Stomach (tissue), 9 donors: ENCODE results near the gene UBAC2. TPM values are rescaled to one million over a fixed set of nuclear protein-coding genes. Genes with fewer than 3 reads are reported as not detected.
"Not testable (repeated sequence)": the region's sequence is repeated elsewhere in the genome, so short reads cannot be mapped to it uniquely, and the experiment has no call there.

Experiments used
- DNase-seq, 2 donors: peaks; one replicate each; pipeline versions ENCODE4 v3.0.0 to v3.0.0-alpha.2; 2013 to 2019
- H3K27ac ChIP-seq, 5 donors: fragments of 200-600 bp in 4 of 5; sonication (generic) in 4 of 5; one replicate each; pipeline ENCODE4 v1.5.1; 2013 to 2019; ENCODE audit warnings: mild to moderate bottlenecking in 1 of 5, moderate library complexity in 1 of 5
- H3K27me3 ChIP-seq, 3 donors: fragments of 200-600 bp; sonication (generic); one replicate each; pipeline ENCODE4 v1.5.1; 2017 to 2019; ENCODE audit warnings: mixed run types in 1 of 3
- H3K36me3 ChIP-seq, 4 donors: fragments of 200-600 bp; sonication (generic); 1 replicate in 3 of 4; 2 replicates in 1 of 4; pipeline ENCODE4 v1.5.1; 2016 to 2019
- H3K4me1 ChIP-seq, 4 donors: fragments of 200-600 bp; sonication (generic); one replicate each; pipeline ENCODE4 v1.5.1; 2016 to 2019
- H3K4me3 ChIP-seq, 4 donors: fragments of 200-600 bp; sonication (generic) in 3 of 4; one replicate each; pipeline ENCODE4 v1.5.1; 2016 to 2019; ENCODE audit warnings: mild to moderate bottlenecking in 1 of 4
- H3K9me3 ChIP-seq, 4 donors: fragments of 200-600 bp; sonication (generic); one replicate each; pipeline ENCODE4 v1.5.1; 2016 to 2019
- EP300 ChIP-seq: sonication (generic); formaldehyde crosslinking; IDR thresholded peaks from one replicate; pipeline ENCODE4 v1.6.1; 2017; ENCODE audit warnings: antibody characterized with exemption
- POLR2A ChIP-seq, 4 donors: fragments of 450-650 bp; IDR thresholded peaks; one replicate each; pipeline ENCODE4 v1.6.1; 2016; ENCODE audit warnings: antibody characterized with exemption in 4 of 4, control low read depth in 2 of 4, mild to moderate bottlenecking in 1 of 4, moderate library complexity in 1 of 4
- POLR2AphosphoS5 ChIP-seq, 3 donors: sonication (generic); formaldehyde crosslinking; IDR thresholded peaks; one replicate each; pipeline ENCODE4 v1.6.1; 2016; ENCODE audit warnings: antibody characterized with exemption in 3 of 3
- WGBS, 5 donors: extraction: QIAGEN DNeasy Blood & Tissue Kit in 3 of 5; methylation state at CpG; one replicate each; pipeline versions ENCODE4 v1.1.5 to v1.1.7; 2013 to 2018; 5-methylcytosine and 5-hydroxymethylcytosine counted together
- intact Hi-C: fragments of 100-400 bp; cut with DNase I; formaldehyde crosslinking; loops from one replicate; pipeline ENCODE4 v1.15.1; 2023; ENCODE audit warnings: low total_unique reads
- polyA plus RNA-seq, 3 donors: library from polyadenylated mRNA; stranded (reverse); fragments of 200-250 nt; gene quantifications; one replicate each; pipeline ENCODE4 v1.2.3, GENCODE V29; 2013
- total RNA-seq, 5 donors: library from RNA; depleted of rRNA; stranded (reverse); fragments of >200 nt; gene quantifications; one replicate each; pipeline versions ENCODE4 v1.1.0 to v1.2.3, GENCODE V29; 2014 to 2016
- TF ChIP-seq, protein P1 (sequence below), 7 experiments: fragments of 450-650 bp in 4 of 7; fragments of 200-600 bp in 3 of 7; sonication (generic) in 3 of 7; IDR thresholded peaks; one replicate each; pipeline ENCODE4 v1.5.1; 2016 to 2019; ENCODE audit warnings: antibody characterized with exemption in 7 of 7, control low read depth in 2 of 7, mild to moderate bottlenecking in 1 of 7
- donor health status: healthy with polysubstance abuse.
- donor health status: Bipolar disorder and iron deficiency.
- donor health status: healthy.

UBAC2 gene
- total and polyA plus RNA-seq, 8 donors: 18.1 to 68.8 (median 40.1) TPM

DNA sequence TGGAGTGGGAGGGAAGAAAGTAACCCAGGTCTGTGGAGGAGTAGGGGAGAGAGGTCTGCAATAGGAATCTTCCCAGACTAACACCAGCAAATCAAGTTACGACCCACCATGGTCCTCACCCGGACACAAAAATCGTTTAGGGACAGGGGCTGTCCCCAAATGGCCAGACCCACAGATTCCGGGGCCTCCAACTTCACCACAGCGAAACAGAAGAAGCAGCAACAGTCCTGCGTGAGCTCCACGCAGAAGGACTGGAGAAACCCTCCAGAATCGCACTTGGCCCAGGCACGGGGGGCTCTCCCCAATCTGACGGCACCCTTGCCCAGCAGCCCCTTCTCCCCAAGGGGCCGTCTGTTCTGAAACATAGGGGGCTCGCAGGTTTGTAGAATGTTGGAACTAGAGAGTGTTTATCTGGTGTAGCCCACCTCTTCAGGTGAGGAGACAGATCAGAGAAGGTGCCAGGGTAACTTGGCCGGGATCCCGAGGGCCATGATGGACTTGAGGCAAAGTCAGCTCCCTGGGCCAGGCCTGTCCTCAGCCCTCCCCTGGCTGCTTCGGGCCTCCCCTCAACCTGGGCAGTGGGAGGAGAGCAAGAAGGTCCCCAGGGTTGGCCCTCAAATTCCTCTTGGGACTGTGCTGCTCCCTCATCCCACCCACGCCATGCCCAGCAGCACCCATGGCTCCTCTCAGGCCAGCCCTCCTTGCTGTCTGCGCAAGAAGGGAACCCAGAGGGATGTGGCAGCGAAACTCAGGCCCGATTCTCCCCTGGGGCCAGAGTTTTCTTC, 189.1 kb downstream of the UBAC2 start:
- Histone ChIP-seq H3K27me3 (no peaks in the 10 kb centered on the region), H3K27ac (no peak overlapping the region), H3K4me3 (no peak overlapping the region), H3K4me1 (no peaks in the 10 kb centered on the region), H3K9me3 (no peaks in the 10 kb centered on the region), H3K36me3 (peaks cover 3 to 37% (median 24%) of the 10 kb centered on the region in 4 donors)
- DNase-seq: no peak
- WGBS, 5 donors: 92 to 97% (median 96%) methylated on average over 19 of the region's 19 CpGs
- TF ChIP-seq EP300: no peak
- intact Hi-C loops: no loop called here

DNA sequence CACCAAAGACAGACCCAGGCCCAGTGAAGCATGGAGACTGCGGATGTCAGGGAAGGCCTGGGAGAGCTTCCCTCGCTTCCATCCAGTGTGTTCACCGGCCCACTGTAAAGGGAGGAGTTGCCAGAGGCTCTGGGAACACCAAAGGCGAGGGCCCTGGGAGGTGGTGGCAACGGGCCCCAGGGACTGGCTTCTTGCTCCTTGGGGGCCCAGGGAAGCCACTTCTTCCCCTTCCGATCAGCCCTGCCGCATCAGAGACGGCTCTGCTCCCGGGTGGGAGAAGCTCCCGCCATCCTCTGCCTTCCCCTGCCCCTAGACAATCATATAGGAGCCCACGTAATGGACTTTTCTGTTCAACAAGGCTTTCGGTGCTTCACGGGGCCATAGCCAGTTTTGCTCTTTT, 189.9 kb downstream of the UBAC2 start:
- Histone ChIP-seq H3K4me1 (no peaks in the 10 kb centered on the region), H3K27ac (no peak overlapping the region), H3K36me3 (peaks cover 0 to 28% (median 16%) of the 10 kb centered on the region in 4 donors), H3K9me3 (no peaks in the 10 kb centered on the region), H3K27me3 (no peaks in the 10 kb centered on the region), H3K4me3 (no peak overlapping the region)
- intact Hi-C loops: no loop called here
- 88 to 95% (median 92%) methylated on average over 12 to 13 of the region's 13 CpGs for WGBS, 5 donors
- TF ChIP-seq POLR2AphosphoS5 (IDR thresholded peaks at IDR 0.05) (no peak), POLR2A (IDR thresholded peaks at IDR 0.05) (no peak), EP300 (no peak)
- TF ChIP-seq, protein P1, sequence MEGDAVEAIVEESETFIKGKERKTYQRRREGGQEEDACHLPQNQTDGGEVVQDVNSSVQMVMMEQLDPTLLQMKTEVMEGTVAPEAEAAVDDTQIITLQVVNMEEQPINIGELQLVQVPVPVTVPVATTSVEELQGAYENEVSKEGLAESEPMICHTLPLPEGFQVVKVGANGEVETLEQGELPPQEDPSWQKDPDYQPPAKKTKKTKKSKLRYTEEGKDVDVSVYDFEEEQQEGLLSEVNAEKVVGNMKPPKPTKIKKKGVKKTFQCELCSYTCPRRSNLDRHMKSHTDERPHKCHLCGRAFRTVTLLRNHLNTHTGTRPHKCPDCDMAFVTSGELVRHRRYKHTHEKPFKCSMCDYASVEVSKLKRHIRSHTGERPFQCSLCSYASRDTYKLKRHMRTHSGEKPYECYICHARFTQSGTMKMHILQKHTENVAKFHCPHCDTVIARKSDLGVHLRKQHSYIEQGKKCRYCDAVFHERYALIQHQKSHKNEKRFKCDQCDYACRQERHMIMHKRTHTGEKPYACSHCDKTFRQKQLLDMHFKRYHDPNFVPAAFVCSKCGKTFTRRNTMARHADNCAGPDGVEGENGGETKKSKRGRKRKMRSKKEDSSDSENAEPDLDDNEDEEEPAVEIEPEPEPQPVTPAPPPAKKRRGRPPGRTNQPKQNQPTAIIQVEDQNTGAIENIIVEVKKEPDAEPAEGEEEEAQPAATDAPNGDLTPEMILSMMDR (IDR thresholded peaks at IDR 0.05): no peak
- DNase-seq: no peak

DNA sequence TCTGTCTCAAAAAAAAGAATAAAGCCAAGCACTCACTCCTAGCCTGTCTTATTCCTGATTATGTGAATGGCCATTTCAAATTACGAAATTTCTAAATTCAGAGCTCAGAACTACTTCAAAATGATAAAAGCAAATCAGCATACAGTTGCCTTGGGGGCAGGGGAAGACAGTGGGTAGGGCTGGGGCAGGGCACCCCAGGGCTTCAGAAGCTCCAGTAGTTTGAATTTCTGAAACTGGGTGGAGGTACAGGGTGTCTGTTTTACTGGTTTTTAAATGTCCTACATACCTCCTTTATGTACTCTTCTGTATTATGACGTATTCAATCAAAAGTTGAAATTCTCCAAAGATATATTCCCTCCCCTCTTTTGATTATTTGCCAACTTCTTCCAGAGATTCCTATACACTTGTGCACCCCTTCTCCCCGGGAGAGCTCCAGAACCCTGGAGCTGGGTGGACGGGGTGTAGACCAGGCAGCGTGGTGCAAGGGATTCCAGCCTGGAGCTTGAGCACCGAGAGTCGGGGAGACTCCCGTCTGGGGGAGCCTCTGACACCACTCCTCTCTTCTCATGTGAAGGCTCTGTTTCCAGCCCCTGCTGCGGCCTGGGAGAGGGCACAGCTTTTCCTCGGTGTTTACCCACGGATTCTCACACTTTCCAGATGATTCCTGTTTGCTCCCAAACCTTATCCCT, 191.3 kb downstream of the UBAC2 start:
- TF ChIP-seq POLR2A (IDR thresholded peaks at IDR 0.05): no peak
- TF ChIP-seq, protein P1 (IDR thresholded peaks at IDR 0.05): no peak
- no peak for TF ChIP-seq EP300
- TF ChIP-seq POLR2AphosphoS5 (IDR thresholded peaks at IDR 0.05): no peak
- peaks cover 0 to 15% (median 3%) of the 10 kb centered on the region in 4 donors for H3K36me3 ChIP-seq
- WGBS, 5 donors: 75 to 88% (median 82%) methylated on average over 11 of the region's 11 CpGs
- H3K4me3 ChIP-seq: no peak overlapping the region
- H3K27me3 ChIP-seq: no peaks in the 10 kb centered on the region
- intact Hi-C loops: no loop called here
- H3K9me3 ChIP-seq: no peaks in the 10 kb centered on the region
- no peak for DNase-seq
- H3K4me1 ChIP-seq: no peaks in the 10 kb centered on the region
- H3K27ac ChIP-seq: no peak overlapping the region

DNA sequence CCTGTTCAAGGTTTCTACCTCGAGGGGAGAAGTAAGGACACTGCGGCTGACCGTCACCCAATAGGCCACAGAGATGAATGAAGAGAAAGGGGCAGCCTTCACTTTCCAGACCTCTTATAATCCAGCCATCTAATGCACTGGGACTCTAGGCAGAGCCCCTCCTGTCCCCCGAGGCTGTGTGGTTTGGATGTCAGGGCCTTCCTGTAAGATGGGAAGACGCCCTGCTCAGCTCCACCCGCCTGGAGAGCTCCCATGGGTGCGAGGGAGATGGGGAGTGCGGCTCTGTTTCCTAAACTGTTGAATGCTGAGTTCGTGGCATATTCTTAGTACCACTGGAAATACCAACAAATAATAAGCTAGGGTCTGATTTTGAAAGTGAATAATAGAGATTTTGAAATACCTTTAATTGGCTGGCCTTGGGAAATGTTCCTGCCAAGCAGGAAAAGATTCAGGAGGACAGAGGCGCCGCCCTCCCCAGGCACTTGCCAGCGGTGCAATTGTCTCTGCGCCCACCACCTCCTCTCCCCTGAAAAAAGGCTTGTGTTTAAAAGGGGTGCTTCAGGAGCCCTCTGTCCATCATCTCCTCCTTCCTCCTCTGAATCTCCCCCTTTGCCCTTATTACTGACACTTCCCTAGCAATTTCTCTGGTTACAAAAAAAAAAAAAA, 191.9 kb downstream of the UBAC2 start:
- 73 to 78% (median 77%) methylated on average over 13 of the region's 13 CpGs for WGBS, 5 donors
- Histone ChIP-seq H3K4me1 (no peaks in the 10 kb centered on the region), H3K36me3 (peaks cover 0 to 8% (median 0%) of the 10 kb centered on the region in 4 donors), H3K4me3 (no peak overlapping the region), H3K27ac (no peak overlapping the region), H3K9me3 (no peaks in the 10 kb centered on the region), H3K27me3 (no peaks in the 10 kb centered on the region)
- TF ChIP-seq POLR2A (IDR thresholded peaks at IDR 0.05): no peak
- no peak for TF ChIP-seq POLR2AphosphoS5 (IDR thresholded peaks at IDR 0.05)
- TF ChIP-seq, protein P1 (IDR thresholded peaks at IDR 0.05): no peak
- no peak for TF ChIP-seq EP300
- no peak for DNase-seq
- intact Hi-C loops: no loop called here

DNA sequence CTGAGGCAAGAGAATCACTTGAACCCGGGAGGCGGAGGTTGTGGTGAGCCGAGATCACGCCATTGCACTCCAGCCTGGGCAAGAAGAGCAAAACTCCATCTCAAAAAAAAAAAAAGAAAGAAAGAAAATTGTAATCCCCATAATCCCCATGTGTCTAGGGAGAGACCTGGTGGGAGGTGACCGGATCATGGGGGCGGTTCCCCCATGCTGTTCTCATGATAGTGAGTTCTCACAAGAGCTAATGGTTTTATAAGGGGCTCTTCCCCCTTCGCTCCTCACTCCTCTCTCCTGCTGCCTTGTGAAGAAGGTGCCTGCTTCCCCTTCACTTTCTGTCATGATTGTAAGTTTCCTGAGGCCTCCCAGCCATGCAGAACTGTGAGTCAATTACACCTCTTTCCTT, 192.7 kb downstream of the UBAC2 start:
- DNase-seq, H3K27me3 ChIP-seq, H3K9me3 ChIP-seq, H3K4me3 ChIP-seq, H3K4me1 ChIP-seq, intact Hi-C loops, H3K36me3 ChIP-seq, H3K27ac ChIP-seq: not testable (repeated sequence)
- WGBS, 5 donors: 94 to 97% (median 95%) methylated on average over 7 of the region's 7 CpGs
